ENCODE measurements around the gene CDAN1. TPM values are rescaled to one million over a fixed set of nuclear protein-coding genes. Genes with fewer than 3 reads are reported as not detected.

CDAN1 gene
- total and polyA plus RNA-seq, 2 donors from 2014 or later: 7.0 to 13.1 TPM

- Histone ChIP-seq H3K9me3 (ENCODE audit: control insufficient read depth in 2 of 3, insufficient read depth in 1 of 3, low read length in 3 of 3) (no peaks in the 10 kb centered on the region), H3K27ac (ENCODE audit: low read depth in 2 of 2, low read length in 2 of 2) (no peak overlapping the region), H3K27me3 (ENCODE audit: control insufficient read depth, insufficient read depth, low read length) (no peaks in the 10 kb centered on the region), H3K36me3 (ENCODE audit: control insufficient read depth in 2 of 3, insufficient read depth in 3 of 3, low read length in 3 of 3) (peaks cover 2 to 60% (median 27%) of the 10 kb centered on the region in 3 donors), H3K4me3 (ENCODE audit: low read length in 3 of 3) (no peak overlapping the region), H3K9ac (ENCODE audit: low read length in 3 of 3) (no peak overlapping the region), H3K4me1 (ENCODE audit: control insufficient read depth in 2 of 3, insufficient read depth in 2 of 3, low read depth in 1 of 3, low read length in 3 of 3) (no peaks in the 10 kb centered on the region)
- FAIRE-seq: no peak
- DNase-seq: peak in 3 of 5 donors; percentile 41 to 61 (median 52)
- no peak for TF ChIP-seq CTCF (IDR thresholded peaks at IDR 0.05; ENCODE audit: borderline replicate concordance, extremely low read depth, insufficient read depth)
- intact Hi-C loops (cut with DNase I): loop anchor here (10.0 kb wide), 1 partner anchor 197 kb away; the partner anchor contains the start of gene TTBK2
Measured at GRCh38 chr15:42727750-42728381, 9.1 kb downstream of the CDAN1 start.

- DNase-seq (no peak), FAIRE-seq (no peak)
- no peak for TF ChIP-seq CTCF (IDR thresholded peaks at IDR 0.05; ENCODE audit: borderline replicate concordance, extremely low read depth, insufficient read depth)
- no peak overlapping the region for H3K27ac ChIP-seq (ENCODE audit: low read depth in 2 of 2, low read length in 2 of 2)
- H3K4me1 ChIP-seq (ENCODE audit: control insufficient read depth in 2 of 3, insufficient read depth in 2 of 3, low read depth in 1 of 3, low read length in 3 of 3): no peaks in the 10 kb centered on the region
- H3K36me3 ChIP-seq (ENCODE audit: control insufficient read depth in 2 of 3, insufficient read depth in 3 of 3, low read length in 3 of 3): peaks cover 2 to 49% (median 19%) of the 10 kb centered on the region in 3 donors
- no peak overlapping the region for H3K9ac ChIP-seq (ENCODE audit: low read length in 3 of 3)
- H3K9me3 ChIP-seq (ENCODE audit: control insufficient read depth in 2 of 3, insufficient read depth in 1 of 3, low read length in 3 of 3): no peaks in the 10 kb centered on the region
- intact Hi-C loops (cut with DNase I): loop anchor here (10.0 kb wide), 1 partner anchor 199 kb away; the partner anchor contains the start of gene TTBK2
- no peaks in the 10 kb centered on the region for H3K27me3 ChIP-seq (ENCODE audit: control insufficient read depth, insufficient read depth, low read length)
- no peak overlapping the region for H3K4me3 ChIP-seq (ENCODE audit: low read length in 3 of 3)
Measured at GRCh38 chr15:42726114-42726513, 10.8 kb downstream of the CDAN1 start.

- peaks cover 2 to 42% (median 17%) of the 10 kb centered on the region in 3 donors for H3K36me3 ChIP-seq (ENCODE audit: control insufficient read depth in 2 of 3, insufficient read depth in 3 of 3, low read length in 3 of 3)
- no peak overlapping the region for H3K4me3 ChIP-seq (ENCODE audit: low read length in 3 of 3)
- no peaks in the 10 kb centered on the region for H3K27me3 ChIP-seq (ENCODE audit: control insufficient read depth, insufficient read depth, low read length)
- no peak for FAIRE-seq
- no peak overlapping the region for H3K27ac ChIP-seq (ENCODE audit: low read depth in 2 of 2, low read length in 2 of 2)
- TF ChIP-seq CTCF (IDR thresholded peaks at IDR 0.05; ENCODE audit: borderline replicate concordance, extremely low read depth, insufficient read depth): no peak
- intact Hi-C loops (cut with DNase I): loop anchor here (10.0 kb wide), 1 partner anchor 199 kb away; the partner anchor contains the start of gene TTBK2
- H3K9me3 ChIP-seq (ENCODE audit: control insufficient read depth in 2 of 3, insufficient read depth in 1 of 3, low read length in 3 of 3): no peaks in the 10 kb centered on the region
- no peaks in the 10 kb centered on the region for H3K4me1 ChIP-seq (ENCODE audit: control insufficient read depth in 2 of 3, insufficient read depth in 2 of 3, low read depth in 1 of 3, low read length in 3 of 3)
- DNase-seq: no peak
- no peak overlapping the region for H3K9ac ChIP-seq (ENCODE audit: low read length in 3 of 3)
Measured at GRCh38 chr15:42725331-42725903, 11.5 kb downstream of the CDAN1 start.
